ENCODE results near the gene NLRC3.

NLRC3 gene

DNA sequence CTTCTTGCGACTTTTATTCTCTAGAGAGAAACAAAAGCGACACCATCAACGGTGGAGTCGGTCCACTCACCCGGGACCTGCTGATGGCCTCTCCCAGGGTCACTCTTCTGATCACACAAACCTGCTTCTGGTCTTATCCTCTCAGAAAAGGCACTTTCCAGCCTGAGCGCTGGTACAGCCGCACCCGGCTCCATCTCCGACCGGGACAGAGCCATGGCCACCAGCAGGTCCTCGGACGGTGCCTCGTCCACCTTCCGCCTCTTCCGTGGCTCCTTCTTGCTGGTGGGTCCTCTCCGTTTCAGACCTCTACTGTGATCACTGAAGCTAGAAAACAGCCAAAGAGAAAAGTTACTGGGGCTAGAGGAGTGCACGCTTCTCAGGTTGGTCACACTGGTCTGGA lies 20.5 kb upstream of the NLRC3 start:
- H3K36me3 ChIP-seq (ENCODE audit: control insufficient read depth in 4 of 4, insufficient read depth in 4 of 4, low read length in 3 of 4): peaks cover 2 to 44% (median 16%) of the 10 kb centered on the region in 4 experiments
- H3K4me1 ChIP-seq (ENCODE audit: control extremely low read depth in 1 of 4, control insufficient read depth in 4 of 4, insufficient read depth in 4 of 4, low read length in 3 of 4): peaks cover 0 to 11% (median 5%) of the 10 kb centered on the region in 4 experiments
- CTCF ChIA-PET: no interaction called here
- H3K9me3 ChIP-seq (ENCODE audit: control extremely low read depth in 1 of 5, control insufficient read depth in 4 of 5, insufficient read depth in 2 of 5, low read depth in 1 of 5, low read length in 4 of 5): peaks cover 0 to 7% (median 0%) of the 10 kb centered on the region in 5 experiments
- H3K4me3 ChIP-seq (ENCODE audit: control insufficient read depth in 1 of 7, extremely low read depth in 1 of 7, insufficient read depth in 4 of 7, low read depth in 2 of 7, low read length in 6 of 7): no peak overlapping the region
- no peak overlapping the region for H3K27ac ChIP-seq (ENCODE audit: insufficient read depth in 1 of 2, low read depth in 1 of 2, low read length in 2 of 2, poor library complexity in 1 of 2, severe bottlenecking in 2 of 2)
- POLR2A ChIA-PET: no interaction called here
- WGBS (ENCODE audit: insufficient coverage): 95% methylated on average over 17 of the region's 17 CpGs
- no peak for DNase-seq
- H3K27me3 ChIP-seq (replicated peaks in 2 of 5; ENCODE audit: control insufficient read depth in 4 of 5, insufficient read depth in 5 of 5, low read length in 4 of 5): no peaks in the 10 kb centered on the region

DNA sequence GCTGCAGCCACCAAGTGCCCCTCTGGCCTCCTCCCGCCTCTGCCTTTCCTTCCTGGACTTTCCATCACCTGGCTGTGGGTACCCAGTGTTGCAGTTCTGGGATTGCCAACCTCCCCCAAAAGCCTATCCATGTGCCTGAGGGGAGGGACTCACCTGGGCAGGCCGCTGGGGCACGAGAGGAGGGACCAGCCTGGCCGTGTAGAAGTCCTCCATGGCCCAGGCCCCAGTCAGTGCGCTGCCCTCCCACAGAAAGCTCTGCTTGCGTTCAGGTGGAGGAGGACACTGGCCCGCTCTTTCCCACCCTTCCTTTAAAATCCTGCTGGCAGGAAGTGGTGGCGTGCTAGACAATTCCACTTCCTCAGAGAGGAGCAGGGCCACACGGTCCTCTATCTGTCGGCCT lies 20.0 kb upstream of the NLRC3 start:
- Histone ChIP-seq H3K27ac (ENCODE audit: insufficient read depth in 1 of 2, low read depth in 1 of 2, low read length in 2 of 2, poor library complexity in 1 of 2, severe bottlenecking in 2 of 2) (no peak overlapping the region), H3K4me1 (ENCODE audit: control extremely low read depth in 1 of 4, control insufficient read depth in 4 of 4, insufficient read depth in 4 of 4, low read length in 3 of 4) (peaks cover 0 to 11% (median 5%) of the 10 kb centered on the region in 4 experiments), H3K9me3 (ENCODE audit: control extremely low read depth in 1 of 5, control insufficient read depth in 4 of 5, insufficient read depth in 2 of 5, low read depth in 1 of 5, low read length in 4 of 5) (peaks cover 0 to 7% (median 0%) of the 10 kb centered on the region in 5 experiments), H3K4me3 (ENCODE audit: control insufficient read depth in 1 of 7, extremely low read depth in 1 of 7, insufficient read depth in 4 of 7, low read depth in 2 of 7, low read length in 6 of 7) (no peak overlapping the region), H3K27me3 (replicated peaks in 2 of 5; ENCODE audit: control insufficient read depth in 4 of 5, insufficient read depth in 5 of 5, low read length in 4 of 5) (no peaks in the 10 kb centered on the region), H3K36me3 (ENCODE audit: control insufficient read depth in 4 of 4, insufficient read depth in 4 of 4, low read length in 3 of 4) (peaks cover 2 to 43% (median 16%) of the 10 kb centered on the region in 4 experiments)
- CTCF ChIA-PET: no interaction called here
- no peak for DNase-seq
- POLR2A ChIA-PET: no interaction called here
- WGBS (ENCODE audit: insufficient coverage): 71% methylated on average over 9 of the region's 10 CpGs

DNA sequence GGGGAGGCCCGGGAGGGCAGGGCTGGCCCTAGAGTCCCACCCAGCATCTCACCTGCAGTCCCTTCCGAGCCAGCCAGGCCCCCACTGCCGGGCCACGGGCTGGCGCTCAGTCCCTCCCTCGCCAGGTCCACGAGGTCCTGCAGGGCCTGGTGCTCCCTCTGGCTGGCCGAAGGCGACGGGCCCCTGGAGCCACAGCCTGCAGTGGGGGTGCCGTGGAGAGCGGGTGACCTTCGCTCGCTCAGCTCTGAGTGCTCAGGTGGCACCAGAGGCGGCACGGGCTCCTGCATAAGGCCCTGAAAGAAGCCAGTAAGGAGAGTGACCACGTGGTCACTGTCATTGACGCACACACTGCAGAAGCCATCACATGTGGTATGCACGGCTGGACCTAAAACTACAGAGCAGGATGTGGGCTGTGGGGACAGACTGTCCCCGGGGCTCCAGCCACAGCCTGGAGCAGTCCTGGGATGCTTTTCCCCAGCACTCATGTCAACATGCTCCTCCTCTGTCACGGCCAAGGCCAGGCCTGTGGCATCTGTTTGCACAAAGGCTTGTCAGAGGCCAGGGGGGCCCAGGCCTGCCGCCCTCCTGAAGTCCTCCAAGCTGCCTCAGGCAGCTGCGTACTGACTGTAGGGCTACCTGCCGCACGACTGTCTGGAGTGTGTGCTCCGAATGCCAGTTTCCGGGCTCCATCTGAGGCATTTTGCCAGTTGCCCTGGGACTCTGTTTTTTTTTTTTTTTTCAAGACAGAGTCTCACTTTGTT lies 19.1 kb upstream of the NLRC3 start:
- Histone ChIP-seq H3K27me3 (replicated peaks in 2 of 5; ENCODE audit: control insufficient read depth in 4 of 5, insufficient read depth in 5 of 5, low read length in 4 of 5) (no peaks in the 10 kb centered on the region), H3K36me3 (ENCODE audit: control insufficient read depth in 4 of 4, insufficient read depth in 4 of 4, low read length in 3 of 4) (peaks cover 2 to 36% (median 12%) of the 10 kb centered on the region in 4 experiments), H3K9me3 (ENCODE audit: control extremely low read depth in 1 of 5, control insufficient read depth in 4 of 5, insufficient read depth in 2 of 5, low read depth in 1 of 5, low read length in 4 of 5) (peaks cover 0 to 7% (median 0%) of the 10 kb centered on the region in 5 experiments), H3K4me3 (ENCODE audit: control insufficient read depth in 1 of 7, extremely low read depth in 1 of 7, insufficient read depth in 4 of 7, low read depth in 2 of 7, low read length in 6 of 7) (no peak overlapping the region), H3K27ac (ENCODE audit: insufficient read depth in 1 of 2, low read depth in 1 of 2, low read length in 2 of 2, poor library complexity in 1 of 2, severe bottlenecking in 2 of 2) (no peak overlapping the region), H3K4me1 (ENCODE audit: control extremely low read depth in 1 of 4, control insufficient read depth in 4 of 4, insufficient read depth in 4 of 4, low read length in 3 of 4) (peaks cover 0 to 13% (median 9%) of the 10 kb centered on the region in 4 experiments)
- 98% methylated on average over 24 of the region's 27 CpGs for WGBS (ENCODE audit: insufficient coverage)
- ChIA-PET CTCF (interaction anchor here (0.6 to 1.0 kb wide), 2 partner anchors 38 to 499 kb away, joined by 3 read pairs; no protein-coding TSS in a partner anchor), POLR2A (no interaction called here)
- no peak for DNase-seq

DNA sequence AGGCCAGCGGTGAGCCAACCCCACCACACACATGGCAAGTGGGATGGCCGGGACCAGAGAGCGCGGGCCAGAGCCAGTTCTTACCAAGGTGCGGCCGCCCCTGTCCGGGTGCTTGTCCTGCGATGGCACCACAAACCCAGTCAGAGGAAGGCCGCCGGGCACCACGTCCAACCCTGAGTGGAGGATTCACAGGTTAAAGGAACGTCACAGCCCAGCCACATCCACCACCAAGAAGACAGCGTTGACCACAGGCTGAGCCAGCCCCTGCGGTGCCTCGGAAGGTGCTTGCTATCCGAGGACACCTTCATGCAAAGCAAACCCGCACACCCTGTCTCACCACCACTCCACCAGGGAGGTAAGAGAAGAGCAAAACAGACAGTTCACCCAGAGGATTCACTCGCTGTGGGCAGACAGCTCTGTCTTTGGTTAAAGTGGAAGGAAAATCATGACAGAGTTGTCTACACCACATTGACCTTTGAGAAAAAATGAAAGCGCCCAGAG lies 18.4 kb upstream of the NLRC3 start:
- POLR2A ChIA-PET: no interaction called here
- H3K36me3 ChIP-seq (ENCODE audit: control insufficient read depth in 4 of 4, insufficient read depth in 4 of 4, low read length in 3 of 4): peaks cover 2 to 36% (median 10%) of the 10 kb centered on the region in 4 experiments
- H3K27ac ChIP-seq (ENCODE audit: insufficient read depth in 1 of 2, low read depth in 1 of 2, low read length in 2 of 2, poor library complexity in 1 of 2, severe bottlenecking in 2 of 2): no peak overlapping the region
- 97% methylated on average over 12 of the region's 19 CpGs for WGBS (ENCODE audit: insufficient coverage)
- H3K9me3 ChIP-seq (ENCODE audit: control extremely low read depth in 1 of 5, control insufficient read depth in 4 of 5, insufficient read depth in 2 of 5, low read depth in 1 of 5, low read length in 4 of 5): peaks cover 0 to 7% (median 0%) of the 10 kb centered on the region in 5 experiments
- no peak overlapping the region for H3K4me3 ChIP-seq (ENCODE audit: control insufficient read depth in 1 of 7, extremely low read depth in 1 of 7, insufficient read depth in 4 of 7, low read depth in 2 of 7, low read length in 6 of 7)
- no peak for DNase-seq
- H3K27me3 ChIP-seq (replicated peaks in 2 of 5; ENCODE audit: control insufficient read depth in 4 of 5, insufficient read depth in 5 of 5, low read length in 4 of 5): no peaks in the 10 kb centered on the region
- CTCF ChIA-PET: interaction anchor here (0.6 to 1.0 kb wide), 2 partner anchors 37 to 499 kb away, joined by 3 read pairs; no protein-coding TSS in a partner anchor
- H3K4me1 ChIP-seq (ENCODE audit: control extremely low read depth in 1 of 4, control insufficient read depth in 4 of 4, insufficient read depth in 4 of 4, low read length in 3 of 4): peaks cover 0 to 20% (median 16%) of the 10 kb centered on the region in 4 experiments

DNA sequence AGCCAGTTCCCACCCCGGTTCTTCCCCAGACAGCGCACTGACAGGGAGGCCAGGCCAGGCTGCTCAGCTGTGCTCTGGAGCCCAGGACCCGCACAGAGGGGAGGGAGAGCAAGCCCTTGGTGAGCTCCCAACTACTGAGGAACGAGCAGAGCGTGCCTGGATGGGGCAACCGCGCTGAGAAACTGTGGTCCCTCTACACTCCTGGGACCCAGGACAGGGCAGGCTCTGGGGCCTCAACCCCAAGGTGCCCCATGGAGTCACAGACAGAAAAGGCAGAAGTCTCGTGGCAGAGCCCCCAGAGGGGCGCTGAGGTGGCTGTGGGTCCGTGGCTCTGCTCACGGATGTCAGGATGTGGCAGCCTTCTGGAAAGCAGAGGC lies 17.9 kb upstream of the NLRC3 start:
- DNase-seq: no peak
- H3K4me1 ChIP-seq (ENCODE audit: control extremely low read depth in 1 of 4, control insufficient read depth in 4 of 4, insufficient read depth in 4 of 4, low read length in 3 of 4): peaks cover 0 to 25% (median 20%) of the 10 kb centered on the region in 4 experiments
- no peak overlapping the region for H3K4me3 ChIP-seq (ENCODE audit: control insufficient read depth in 1 of 7, extremely low read depth in 1 of 7, insufficient read depth in 4 of 7, low read depth in 2 of 7, low read length in 6 of 7)
- ChIA-PET POLR2A (no interaction called here), CTCF (no interaction called here)
- H3K9me3 ChIP-seq (ENCODE audit: control extremely low read depth in 1 of 5, control insufficient read depth in 4 of 5, insufficient read depth in 2 of 5, low read depth in 1 of 5, low read length in 4 of 5): peaks cover 0 to 5% (median 0%) of the 10 kb centered on the region in 5 experiments
- 95% methylated on average over 11 of the region's 11 CpGs for WGBS (ENCODE audit: insufficient coverage)
- no peaks in the 10 kb centered on the region for H3K27me3 ChIP-seq (replicated peaks in 2 of 5; ENCODE audit: control insufficient read depth in 4 of 5, insufficient read depth in 5 of 5, low read length in 4 of 5)
- H3K36me3 ChIP-seq (ENCODE audit: control insufficient read depth in 4 of 4, insufficient read depth in 4 of 4, low read length in 3 of 4): peaks cover 2 to 36% (median 8%) of the 10 kb centered on the region in 4 experiments
- H3K27ac ChIP-seq (ENCODE audit: insufficient read depth in 1 of 2, low read depth in 1 of 2, low read length in 2 of 2, poor library complexity in 1 of 2, severe bottlenecking in 2 of 2): no peak overlapping the region

DNA sequence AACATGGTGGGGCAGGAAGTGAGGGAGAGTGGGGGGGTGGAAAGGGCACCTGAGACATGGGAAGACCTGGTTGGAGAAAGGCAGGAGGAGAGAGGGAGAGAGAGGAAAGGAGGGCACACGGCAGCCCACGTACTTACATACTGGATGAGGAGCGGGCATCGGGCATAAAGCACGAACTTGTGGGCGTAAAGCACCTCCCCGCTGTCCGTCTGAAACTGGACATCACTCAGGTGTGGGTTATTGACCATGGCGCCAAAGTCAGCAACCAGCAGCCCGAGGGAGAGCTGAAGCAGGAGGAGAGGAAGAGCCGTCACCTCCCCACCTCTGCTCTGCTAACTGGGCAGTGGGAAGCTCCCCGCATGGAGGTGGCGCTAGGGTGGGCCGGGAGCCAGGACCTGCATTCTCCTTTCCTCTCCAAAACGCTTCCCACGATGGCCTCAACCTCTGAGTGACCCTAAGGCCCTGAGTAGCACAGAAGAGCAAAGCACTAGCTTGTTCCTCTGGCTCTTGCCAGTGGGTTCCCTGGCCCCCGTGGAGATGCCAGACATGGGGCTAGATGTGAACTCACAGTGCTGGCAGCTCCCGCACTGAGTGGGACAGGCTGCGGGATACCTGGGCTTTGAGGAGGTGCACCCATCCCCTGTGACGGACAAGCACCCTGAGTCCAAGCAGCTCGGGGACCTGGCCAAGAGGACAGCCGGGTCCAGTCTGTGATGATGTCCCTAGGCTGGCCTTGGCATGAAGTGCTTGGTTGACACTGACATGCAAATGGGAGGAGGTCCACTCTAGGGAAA lies 17.3 kb upstream of the NLRC3 start:
- Histone ChIP-seq H3K27me3 (replicated peaks in 2 of 5; ENCODE audit: control insufficient read depth in 4 of 5, insufficient read depth in 5 of 5, low read length in 4 of 5) (no peaks in the 10 kb centered on the region), H3K4me1 (ENCODE audit: control extremely low read depth in 1 of 4, control insufficient read depth in 4 of 4, insufficient read depth in 4 of 4, low read length in 3 of 4) (peaks cover 0 to 29% (median 26%) of the 10 kb centered on the region in 4 experiments), H3K4me3 (ENCODE audit: control insufficient read depth in 1 of 7, extremely low read depth in 1 of 7, insufficient read depth in 4 of 7, low read depth in 2 of 7, low read length in 6 of 7) (no peak overlapping the region), H3K9me3 (ENCODE audit: control extremely low read depth in 1 of 5, control insufficient read depth in 4 of 5, insufficient read depth in 2 of 5, low read depth in 1 of 5, low read length in 4 of 5) (no peaks in the 10 kb centered on the region), H3K27ac (ENCODE audit: insufficient read depth in 1 of 2, low read depth in 1 of 2, low read length in 2 of 2, poor library complexity in 1 of 2, severe bottlenecking in 2 of 2) (no peak overlapping the region), H3K36me3 (ENCODE audit: control insufficient read depth in 4 of 4, insufficient read depth in 4 of 4, low read length in 3 of 4) (peaks cover 0 to 32% (median 5%) of the 10 kb centered on the region in 4 experiments)
- DNase-seq: no peak
- ChIA-PET POLR2A (no interaction called here), CTCF (no interaction called here)
- WGBS (ENCODE audit: insufficient coverage): 97% methylated on average over 18 of the region's 22 CpGs

All from common myeloid progenitor, CD34-positive (primary cell).